SHP77 (cell line): ENCODE results near the gene UGT1A9.

Source experiments
- DNase-seq, 2 experiments: peaks; one replicate each; lab custom pipeline; 2025; lab: John Stamatoyannopoulos, UW

The UGT1A9 gene

GRCh38 chr2:233817361-233817911 is 145.7 kb downstream of the UGT1A9 start:
- no peak for DNase-seq

- no peak for DNase-seq
Observed at GRCh38 chr2:233817995-233818638, 146.4 kb downstream of the UGT1A9 start.

DNA sequence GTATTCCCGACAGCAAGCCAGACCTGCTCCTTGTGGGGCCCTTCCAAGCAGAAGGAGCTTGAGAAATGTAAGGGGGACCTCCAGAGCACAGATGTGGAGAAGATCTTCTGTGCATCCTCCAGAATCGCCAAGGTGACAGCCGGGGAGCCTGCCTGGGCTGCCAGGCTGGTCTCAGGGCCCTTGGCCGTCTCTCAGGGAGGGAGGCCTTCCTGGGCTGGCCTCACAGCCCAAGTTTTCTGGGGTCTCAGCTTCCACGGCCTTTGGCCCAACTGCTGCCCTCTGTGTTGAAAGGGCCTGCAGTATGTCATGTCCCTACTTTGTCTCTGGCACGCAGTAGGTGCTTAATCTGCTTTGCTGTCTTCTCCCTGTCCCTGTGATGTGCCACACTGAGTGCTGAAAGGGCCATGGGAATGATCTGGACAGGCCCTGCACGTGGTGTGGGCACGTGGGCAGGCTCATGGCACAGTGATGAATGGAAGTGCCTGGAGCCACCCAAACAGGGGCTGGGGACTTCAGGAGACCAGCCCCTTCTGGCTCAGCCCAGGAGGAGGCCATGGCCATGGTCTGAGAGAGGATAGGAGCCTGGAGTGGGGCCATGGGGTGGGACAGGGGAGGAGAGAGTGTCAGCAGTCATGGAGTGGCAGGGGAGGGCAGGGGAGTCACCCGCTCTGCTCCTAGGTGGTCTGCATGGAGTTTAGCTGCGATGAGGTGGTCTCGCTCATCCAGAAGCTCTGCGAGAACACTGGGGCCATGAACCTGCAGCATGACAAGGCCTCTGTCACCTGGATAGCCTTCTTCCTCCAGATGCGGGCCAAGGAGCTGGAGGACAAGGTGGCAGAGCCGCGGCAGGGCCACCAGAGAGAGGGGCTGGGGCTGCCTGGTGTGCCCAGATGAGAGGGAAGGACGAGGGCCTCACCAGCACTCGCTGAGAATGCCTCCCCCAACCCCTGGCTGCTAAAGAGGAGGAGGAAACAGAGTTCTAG is 147.2 kb downstream of the UGT1A9 start:
- no peak for DNase-seq

GRCh38 chr2:233819884-233820773 is 148.4 kb downstream of the UGT1A9 start:
- DNase-seq: no peak

GRCh38 chr2:233820774-233821105 is 149.0 kb downstream of the UGT1A9 start:
- DNase-seq: no peak

DNA sequence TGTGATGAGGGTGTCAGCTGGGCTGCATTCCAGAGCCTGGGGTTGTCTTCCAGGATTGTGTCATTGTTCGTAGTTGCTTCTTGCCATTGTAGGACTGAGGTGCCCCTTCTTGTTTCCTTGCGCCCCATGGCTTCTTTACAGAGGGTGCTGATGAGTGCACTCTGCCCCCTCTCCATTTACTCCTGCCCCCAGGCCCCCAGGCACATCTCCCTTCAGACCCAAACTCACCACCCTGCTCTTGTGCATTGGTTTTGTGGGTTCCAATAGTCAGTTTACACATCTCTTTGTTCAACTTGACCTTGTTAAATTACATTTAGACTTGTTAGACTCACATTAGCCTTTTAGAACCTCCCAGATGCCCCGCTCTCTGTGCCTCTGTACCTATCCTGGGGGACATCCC is 149.5 kb downstream of the UGT1A9 start:
- DNase-seq: no peak

GRCh38 chr2:233821709-233822100 is 150.0 kb downstream of the UGT1A9 start:
- no peak for DNase-seq

DNA sequence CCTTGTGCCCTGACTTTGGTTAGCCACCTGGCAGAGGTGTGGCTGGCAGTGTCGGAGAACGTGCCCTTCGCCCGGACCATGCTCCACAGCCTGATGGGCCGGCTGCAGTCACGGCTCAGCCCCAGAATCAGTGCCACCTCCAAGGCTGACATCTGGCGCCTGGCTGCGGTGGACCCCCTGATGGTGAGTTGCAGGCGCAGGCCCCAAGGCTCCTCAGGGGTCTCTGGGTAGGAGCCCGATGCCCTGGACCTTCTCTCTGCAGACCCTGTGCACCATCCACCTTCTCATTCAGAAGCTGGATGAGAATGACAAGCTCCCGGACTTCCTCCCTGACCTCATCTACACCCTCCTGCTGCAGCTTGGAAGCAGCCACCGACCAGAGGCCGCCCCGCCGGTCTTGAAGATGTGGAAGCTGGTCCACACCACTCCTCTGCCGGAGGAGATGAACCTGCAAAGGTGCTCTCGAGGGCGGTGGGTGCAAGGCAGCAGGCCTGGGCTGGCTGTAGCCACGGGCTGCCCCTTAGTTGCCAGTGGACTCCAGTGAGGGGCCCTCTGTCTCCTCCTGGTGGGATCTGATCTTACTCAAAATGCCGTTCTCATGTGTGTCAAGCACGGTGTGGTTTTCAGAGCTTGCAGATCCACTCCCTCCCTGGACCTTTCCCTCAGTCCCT is 150.5 kb downstream of the UGT1A9 start:
- no peak for DNase-seq
